GM18867 (cell line): ENCODE measurements around the gene CHODL.

Experiments used
- ATAC-seq: cut with Tn5 transposase; IDR thresholded peaks from one replicate; pipeline ENCODE4 v1.9.1; 2021; ENCODE audit warnings: mild to moderate bottlenecking, moderate library complexity; ENCODE audit not compliant: unreplicated experiment

Gene CHODL

GRCh38 chr21:18285379-18285778 lies 40.7 kb downstream of the CHODL start:
- ATAC-seq: no peak

DNA sequence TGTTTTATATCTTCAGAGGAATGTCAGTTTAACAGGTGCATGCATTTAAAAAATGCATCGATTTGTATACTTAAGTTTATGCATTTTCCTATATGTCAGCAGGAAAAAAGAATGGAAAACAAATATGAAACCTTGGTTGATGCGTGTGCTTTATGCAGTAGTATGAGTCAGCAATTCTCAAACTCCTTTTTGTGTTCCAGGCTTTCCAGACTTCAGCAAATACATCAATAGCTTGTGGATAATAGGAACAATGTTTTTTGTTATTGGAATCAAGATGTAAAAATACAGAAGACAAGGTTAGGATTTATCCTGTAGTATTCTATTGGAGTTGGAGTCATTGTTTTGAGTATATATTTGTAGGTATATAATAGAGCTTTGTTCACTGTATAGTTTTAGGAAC lies 45.2 kb downstream of the CHODL start:
- ATAC-seq: no peak

DNA sequence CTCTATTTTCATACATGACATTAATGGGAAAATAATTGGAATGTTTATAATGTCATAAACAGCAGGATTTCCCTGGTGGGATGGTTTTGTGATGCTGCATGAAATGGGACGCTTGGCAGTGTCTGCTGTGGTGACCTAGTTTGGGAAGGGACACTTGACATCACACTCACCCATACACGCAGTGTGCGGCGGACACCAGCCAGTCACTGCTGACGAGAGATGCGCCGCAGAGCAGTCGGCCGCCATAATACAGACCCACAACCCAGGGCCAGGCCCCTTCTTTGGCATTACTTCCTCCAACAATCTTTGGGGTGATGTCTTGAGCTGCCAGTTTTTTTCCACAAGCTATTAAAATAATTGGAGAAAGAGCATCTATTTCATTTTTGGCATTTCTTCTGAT lies 49.5 kb downstream of the CHODL start:
- no peak for ATAC-seq

DNA sequence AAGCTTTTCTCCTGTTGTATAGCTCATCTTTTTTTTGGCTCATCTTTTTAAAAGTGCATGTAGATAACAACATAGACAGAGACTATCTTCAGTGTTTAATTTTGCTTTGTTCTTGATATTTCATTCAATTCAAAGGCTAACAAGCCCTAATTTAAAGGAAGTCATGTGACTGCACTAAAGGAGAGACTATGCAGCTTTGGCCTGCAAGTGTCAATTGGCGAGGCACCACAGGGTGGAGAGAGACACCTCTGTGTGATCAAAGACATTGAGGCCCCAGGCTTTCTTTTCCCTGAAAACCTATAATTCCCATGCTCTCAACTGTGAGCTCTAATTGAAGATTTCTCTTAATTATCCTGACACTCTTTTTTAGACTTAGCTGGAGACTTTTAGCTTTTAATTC lies 53.6 kb downstream of the CHODL start:
- no peak for ATAC-seq
